ENCODE data around the gene SHROOM1. TPM values are rescaled to one million over a fixed set of nuclear protein-coding genes. Genes with fewer than 3 reads are reported as not detected.

SHROOM1 gene
- total and polyA plus RNA-seq, 2 of the 8 experiments (the other 6 are each of a cell fraction or from before 2014, with no cell fraction given), result 3.9 to 5.2 TPM

- Histone ChIP-seq H3K79me2 (ENCODE audit: control insufficient read depth in 1 of 2, insufficient read depth in 2 of 2, low read length in 2 of 2) (no peaks in the 10 kb centered on the region), H3K27ac (ENCODE audit: low read depth, low read length) (no peak overlapping the region), H3K4me2 (ENCODE audit: insufficient read depth in 1 of 2, low read depth in 2 of 2, low read length in 2 of 2) (no peak overlapping the region), H3K27me3 (replicated peaks in 1 of 4; ENCODE audit: control insufficient read depth in 3 of 4, extremely low read depth in 1 of 4, insufficient read depth in 3 of 4, low read length in 3 of 4) (peaks cover 23 to 41% (median 36%) of the 10 kb centered on the region in 4 experiments), H4K20me1 (replicated peaks in 1 of 2; ENCODE audit: control insufficient read depth in 1 of 2, insufficient read depth in 2 of 2, low read length in 2 of 2) (no peaks in the 10 kb centered on the region), H3K9ac (replicated peaks in 1 of 4; ENCODE audit: extremely low read depth in 1 of 4, low read depth in 3 of 4, low read length in 3 of 4) (no peak overlapping the region), H3K18ac (ENCODE audit: extremely low read depth, low read length) (no peak overlapping the region), H2BK12ac (ENCODE audit: low read depth, low read length) (no peak overlapping the region), H4K91ac (replicated peaks; ENCODE audit: insufficient read length, low read length) (no peak overlapping the region), H3K36me3 (ENCODE audit: control insufficient read depth in 2 of 4, insufficient read depth in 4 of 4, low read length in 3 of 4) (no peaks in the 10 kb centered on the region), H3K23ac (ENCODE audit: insufficient read length) (no peak overlapping the region), H3K4ac (replicated peaks; ENCODE audit: insufficient read length, low read depth, low read length) (no peak overlapping the region), H2BK120ac (replicated peaks; ENCODE audit: low read depth, low read length) (no peak overlapping the region), H3K9me3 (ENCODE audit: insufficient read depth in 2 of 2, low read depth in 1 of 2, low read length in 1 of 2) (no peaks in the 10 kb centered on the region), H2BK20ac (ENCODE audit: low read length) (no peak overlapping the region), H2AK5ac (ENCODE audit: low read depth, low read length) (no peak overlapping the region), H3K23me2 (ENCODE audit: low read depth, low read length) (peaks cover 4% of the 10 kb centered on the region; the same call in 1 of the 2 replicates), H3K4me1 (replicated peaks in 1 of 4; ENCODE audit: control insufficient read depth in 3 of 4, insufficient read depth in 4 of 4, low read length in 3 of 4) (peaks cover 0 to 6% (median 4%) of the 10 kb centered on the region in 4 experiments; a peak in 5 of 7 replicates), H2BK15ac (ENCODE audit: low read length) (no peak overlapping the region), H3K79me1 (ENCODE audit: low read depth, low read length) (no peaks in the 10 kb centered on the region), H4K5ac (ENCODE audit: insufficient read length, low read depth, low read length) (no peak overlapping the region), H3K56ac (replicated peaks; ENCODE audit: insufficient read length, low read depth, low read length) (no peak overlapping the region), H4K8ac (ENCODE audit: extremely low read depth, insufficient read depth, low read length) (no peak overlapping the region), H2BK5ac (ENCODE audit: low read depth, low read length) (no peak overlapping the region), H2AFZ (ENCODE audit: low read length) (no peak overlapping the region), H3K14ac (ENCODE audit: insufficient read length) (no peak overlapping the region), H3K4me3 (ENCODE audit: extremely low read depth in 1 of 4, insufficient read depth in 2 of 4, low read depth in 3 of 4, low read length in 4 of 4) (no peak overlapping the region)
- TF ChIP-seq POLR2AphosphoS5 (IDR thresholded peaks at IDR 0.05; ENCODE audit: low read depth, low read length), result no peak
- TF ChIP-seq E2F6 (IDR thresholded peaks at IDR 0.05), result no peak
- TF ChIP-seq TEAD4 (IDR thresholded peaks at IDR 0.05; ENCODE audit: low read depth, low read length), result no peak
- TF ChIP-seq ATF2 (IDR thresholded peaks at IDR 0.05; ENCODE audit: low read length), result no peak
- no peak for TF ChIP-seq CREB1 (IDR thresholded peaks at IDR 0.05)
- no peak for TF ChIP-seq SRF (IDR thresholded peaks at IDR 0.05; ENCODE audit: low read depth, low read length)
- TF ChIP-seq GTF2F1 (IDR thresholded peaks at IDR 0.05; ENCODE audit: borderline replicate concordance, low read depth, low read length), result no peak
- TF ChIP-seq CBX5 (IDR thresholded peaks at IDR 0.05; ENCODE audit: low read depth, low read length), result no peak
- no peak for TF ChIP-seq TAF1 (IDR thresholded peaks at IDR 0.05; ENCODE audit: low read depth, low read length)
- ChIA-PET CTCF (ENCODE audit: partially characterized antibody) (interaction anchor here (0.5 to 25.6 kb wide), 4 partner anchors 13 to 327 kb away, joined by 4 to 465 read pairs (median 200); partner anchors contain the start of genes CCNI2, GDF9, LEAP2 and UQCRQ), POLR2A (ENCODE audit: partially characterized antibody) (interaction anchor here (1.1 to 2.4 kb wide), 3 partner anchors 11 to 131 kb away, joined by 4 to 6 read pairs (median 4); partner anchors contain the start of gene AFF4)
- WGBS, 2 experiments (ENCODE audit: extremely low coverage in 1 of 2, insufficient coverage in 1 of 2, insufficient read length in 1 of 2, insufficient replicate concordance in 2 of 2, low coverage in 1 of 2, low lambda C conversion rate in 2 of 2, missing lambda C conversion rate in 1 of 2), result 89% methylated on average over 5 of the region's 5 CpGs; no CpG with 5 or more reads in 1 of the 2 experiments
- FAIRE-seq (no peak), DNase-seq (ENCODE audit: low read depth in 1 of 2, low spot score in 2 of 2) (no peak)
Observed at GRCh38 chr5:132832612-132833011, 2.2 kb upstream of the SHROOM1 start.

Measured in H1 (cell line).